A549 (cell line): ENCODE results near the gene CLEC4C. TPM values are rescaled to one million over a fixed set of nuclear protein-coding genes. Genes with fewer than 3 reads are reported as not detected.

ENCODE experiments used
- ATAC-seq, 2 experiments: fragments of 200-7000 bp in 1 of 2; fragments of >200 bp in 1 of 2; cut with Nextera tagmentation in 1 of 2; cut with Tn5 transposase in 1 of 2; 3 replicates each; pipeline versions ENCODE4 v1.8.0 to v1.9.1; 2018 to 2020; ENCODE audit warnings: mild to moderate bottlenecking in 1 of 2, moderate library complexity in 1 of 2
- CTCF ChIA-PET: fragments of 300-600 bp; sonication (Branson Sonifier 250); formaldehyde crosslinking; extraction: SDS; loops from one replicate; lab custom pipeline; 2021; ENCODE audit warnings: antibody characterized with exemption, inconsistent platforms; lab: Yijun Ruan, JAX
- POLR2A ChIA-PET: fragments of 350-600 bp; formaldehyde crosslinking; extraction: SDS; loops from one replicate; lab custom pipeline; 2021; ENCODE audit warnings: antibody characterized with exemption, inconsistent platforms; lab: Yijun Ruan, JAX
- DNase-seq, 2 experiments: peaks; one replicate each; pipeline versions ENCODE4 v3.0.0 to v3.0.0-alpha.2; 2011 to 2016; ENCODE audit warnings: low read depth in 1 of 2, low spot score in 1 of 2
- FAIRE-seq: peaks from 2 replicates; lab custom pipeline; 2011; peaks lifted over from hg19 to GRCh38; lab: Jason Lieb, UNC
- H3K27ac ChIP-seq, 2 experiments: fragments of >200 bp; sonication (Bioruptor Twin); formaldehyde crosslinking; 3 replicates each; pipeline ENCODE4 v1.5.1; 2016 to 2017
- H3K4me1 ChIP-seq: fragments of >200 bp; sonication (Bioruptor Twin); formaldehyde crosslinking; 3 replicates; pipeline ENCODE4 v1.6.1; 2016
- H3K4me2 ChIP-seq: fragments of >200 bp; sonication (Bioruptor Twin); formaldehyde crosslinking; 3 replicates; pipeline ENCODE4 v1.6.1; 2016
- H3K4me3 ChIP-seq: fragments of >200 bp; sonication (Bioruptor Twin); formaldehyde crosslinking; 3 replicates; pipeline ENCODE4 v1.5.1; 2016
- H3K9me3 ChIP-seq: fragments of >200 bp; sonication (Bioruptor Twin); formaldehyde crosslinking; 3 replicates; pipeline ENCODE4 v1.6.1; 2016
- CEBPB ChIP-seq, 2 experiments: fragments of >200 bp in 1 of 2; sonication (Bioruptor Twin) in 1 of 2; formaldehyde crosslinking in 1 of 2; IDR thresholded peaks; 2 replicates each; pipeline ENCODE4 v1.6.1; 2012 to 2016
- EHF ChIP-seq: fragments of 250-450 bp; sonication (Bioruptor Pico); IDR thresholded peaks from 2 replicates; pipeline ENCODE4 v1.5.0; 2020; ENCODE audit warnings: mild to moderate bottlenecking
- EHMT2 ChIP-seq: fragments of 200-600 bp; sonication (generic); IDR thresholded peaks from 2 replicates; pipeline ENCODE4 v1.6.1; 2016; ENCODE audit warnings: antibody characterized with exemption, low read depth, mild to moderate bottlenecking, moderate library complexity
- ELK1 ChIP-seq: fragments of 150-350 bp; IDR thresholded peaks from 2 replicates; pipeline ENCODE4 v1.6.1; 2014; ENCODE audit warnings: low read depth, mild to moderate bottlenecking, low read length
- GATA3 ChIP-seq: IDR thresholded peaks from 2 replicates; pipeline ENCODE4 v1.6.1; 2012; ENCODE audit warnings: borderline replicate concordance
- HDAC2 ChIP-seq: fragments of 200-600 bp; sonication (generic); IDR thresholded peaks from 2 replicates; pipeline ENCODE4 v1.6.1; 2016
- HMGXB4 ChIP-seq: fragments of 250-450 bp; sonication (Bioruptor Pico); IDR thresholded peaks from 2 replicates; pipeline ENCODE4 v1.5.0; 2021; ENCODE audit warnings: mild to moderate bottlenecking, moderate library complexity, borderline replicate concordance
- HOXB13 ChIP-seq: fragments of 250-450 bp; sonication (Bioruptor Pico); IDR thresholded peaks from 2 replicates; pipeline ENCODE4 v1.5.0; 2020; ENCODE audit warnings: low read depth, mild to moderate bottlenecking, moderate library complexity
- HOXB5 ChIP-seq: fragments of 250-450 bp; sonication (Bioruptor Pico); IDR thresholded peaks from 2 replicates; pipeline ENCODE4 v1.5.0; 2020; ENCODE audit warnings: mild to moderate bottlenecking, moderate library complexity
- JUNB ChIP-seq: fragments of >200 bp; sonication (Bioruptor Twin); formaldehyde crosslinking; IDR thresholded peaks from 2 replicates; pipeline ENCODE4 v1.6.1; 2016
- KDM1A ChIP-seq: fragments of 200-600 bp; sonication (generic); IDR thresholded peaks from 2 replicates; pipeline ENCODE4 v1.6.1; 2016; ENCODE audit warnings: low read depth, mild to moderate bottlenecking
- MAFK ChIP-seq: fragments of 450-650 bp; IDR thresholded peaks from 2 replicates; pipeline ENCODE4 v1.6.1; 2014; ENCODE audit not compliant: partially characterized antibody
- NFE2L2 ChIP-seq: fragments of 150-350 bp; conservative IDR thresholded peaks from 2 replicates; pipeline ENCODE4 v1.6.1; 2014; ENCODE audit warnings: low read length
- NPAS2 ChIP-seq: fragments of 250-450 bp; sonication (Bioruptor Pico); IDR thresholded peaks from 2 replicates; pipeline ENCODE4 v1.8.0; 2022; ENCODE audit warnings: mild to moderate bottlenecking, moderate library complexity, borderline replicate concordance
- NR3C1 ChIP-seq: fragments of >200 bp; sonication (Bioruptor Twin); formaldehyde crosslinking; IDR thresholded peaks from 3 replicates; pipeline ENCODE4 v1.6.1; 2017
- PHF8 ChIP-seq: fragments of 200-600 bp; sonication (generic); IDR thresholded peaks from 2 replicates; pipeline ENCODE4 v1.6.1; 2016; ENCODE audit warnings: low read depth, mild to moderate bottlenecking, antibody characterized with exemption, moderate library complexity, borderline replicate concordance
- POLR2A ChIP-seq: IDR thresholded peaks from 2 replicates; pipeline ENCODE4 v1.6.1; 2012; ENCODE audit warnings: mild to moderate bottlenecking, low read length
- RAD21 ChIP-seq, 2 experiments: fragments of >200 bp in 1 of 2; sonication (Bioruptor Twin) in 1 of 2; formaldehyde crosslinking in 1 of 2; IDR thresholded peaks in 1 of 2; conservative IDR thresholded peaks in 1 of 2; 2 replicates in 1 of 2; 3 replicates in 1 of 2; pipeline ENCODE4 v1.6.1; 2012 to 2018; ENCODE audit warnings: inconsistent platforms in 1 of 2
- RARB ChIP-seq: fragments of 250-450 bp; sonication (Bioruptor Pico); IDR thresholded peaks from 2 replicates; pipeline ENCODE4 v1.8.0; 2021; ENCODE audit warnings: mild to moderate bottlenecking, moderate library complexity
- RCOR1 ChIP-seq: fragments of 150-350 bp; IDR thresholded peaks from 2 replicates; pipeline ENCODE4 v1.6.1; 2014; ENCODE audit warnings: antibody characterized with exemption, low read length, low read depth
- SMC3 ChIP-seq: fragments of >200 bp; sonication (Bioruptor Twin); formaldehyde crosslinking; IDR thresholded peaks from 3 replicates; pipeline ENCODE4 v1.6.1; 2018; ENCODE audit warnings: inconsistent platforms
- SREBF2 ChIP-seq: fragments of 450-650 bp; IDR thresholded peaks from 2 replicates; pipeline ENCODE4 v1.6.1; 2014; ENCODE audit warnings: mild to moderate bottlenecking, moderate library complexity
- TFCP2L1 ChIP-seq: fragments of 250-450 bp; sonication (Bioruptor Pico); IDR thresholded peaks from 2 replicates; pipeline ENCODE4 v1.5.0; 2021; ENCODE audit warnings: mild to moderate bottlenecking
- TP53 ChIP-seq: fragments of 250-450 bp; sonication (Bioruptor Pico); IDR thresholded peaks from 2 replicates; pipeline ENCODE4 v1.5.0; 2021; ENCODE audit warnings: mild to moderate bottlenecking, moderate library complexity
- ZFP36 ChIP-seq: fragments of 450-650 bp; IDR thresholded peaks from 2 replicates; pipeline ENCODE4 v1.6.1; 2014; ENCODE audit warnings: borderline replicate concordance; ENCODE audit not compliant: partially characterized antibody
- ZSCAN20 ChIP-seq: fragments of 250-450 bp; sonication (Bioruptor Pico); IDR thresholded peaks from 2 replicates; pipeline ENCODE4 v1.8.0; 2022; ENCODE audit warnings: mild to moderate bottlenecking, moderate library complexity
- WGBS: methylation state at CpG from one replicate; pipeline ENCODE4 v1.1.6; 2017; ENCODE audit errors: missing lambda C conversion rate; 5-methylcytosine and 5-hydroxymethylcytosine counted together
- polyA plus RNA-seq, 4 experiments: library from polyadenylated mRNA; depleted of rRNA in 3 of 4; stranded (reverse); fragments of >200 nt; fragmentation: RNase III in 1 of 4; extraction: RNeasy Plus Mini Kit Qiagen cat#74134 plus additional on column Dnase treatment in 1 of 4; gene quantifications; 2 replicates in 3 of 4; 3 replicates in 1 of 4; pipeline ENCODE4 v1.2.3, GENCODE V29; 2011 to 2017
- TF ChIP-seq, protein P1 (sequence below): fragments of >200 bp; sonication (Bioruptor Twin); formaldehyde crosslinking; IDR thresholded peaks from 3 replicates; pipeline ENCODE4 v1.5.1; 2016
- TF ChIP-seq, protein P2 (sequence below): fragments of 250-450 bp; sonication (Bioruptor Pico); IDR thresholded peaks from 2 replicates; pipeline ENCODE4 v1.5.0; 2020; ENCODE audit warnings: low read depth, mild to moderate bottlenecking, moderate library complexity
- TF ChIP-seq, protein P3 (sequence below): IDR thresholded peaks from 2 replicates; pipeline ENCODE4 v1.6.1; 2012; ENCODE audit warnings: low read depth, borderline replicate concordance

CLEC4C gene
- polyA plus RNA-seq, 2 of the 4 experiments (the other 2 are of a cell fraction) = not detected

GRCh38 chr12:7716381-7716780, 30.8 kb downstream of the CLEC4C start:
- H3K4me2 ChIP-seq = no peak overlapping the region
- no peak overlapping the region for H3K27ac ChIP-seq
- TF ChIP-seq CEBPB (IDR thresholded peaks at IDR 0.05) = no peak
- no peak for TF ChIP-seq PHF8
- no peak for TF ChIP-seq RARB (CRISPR knock-in tag)
- TF ChIP-seq, protein P1, sequence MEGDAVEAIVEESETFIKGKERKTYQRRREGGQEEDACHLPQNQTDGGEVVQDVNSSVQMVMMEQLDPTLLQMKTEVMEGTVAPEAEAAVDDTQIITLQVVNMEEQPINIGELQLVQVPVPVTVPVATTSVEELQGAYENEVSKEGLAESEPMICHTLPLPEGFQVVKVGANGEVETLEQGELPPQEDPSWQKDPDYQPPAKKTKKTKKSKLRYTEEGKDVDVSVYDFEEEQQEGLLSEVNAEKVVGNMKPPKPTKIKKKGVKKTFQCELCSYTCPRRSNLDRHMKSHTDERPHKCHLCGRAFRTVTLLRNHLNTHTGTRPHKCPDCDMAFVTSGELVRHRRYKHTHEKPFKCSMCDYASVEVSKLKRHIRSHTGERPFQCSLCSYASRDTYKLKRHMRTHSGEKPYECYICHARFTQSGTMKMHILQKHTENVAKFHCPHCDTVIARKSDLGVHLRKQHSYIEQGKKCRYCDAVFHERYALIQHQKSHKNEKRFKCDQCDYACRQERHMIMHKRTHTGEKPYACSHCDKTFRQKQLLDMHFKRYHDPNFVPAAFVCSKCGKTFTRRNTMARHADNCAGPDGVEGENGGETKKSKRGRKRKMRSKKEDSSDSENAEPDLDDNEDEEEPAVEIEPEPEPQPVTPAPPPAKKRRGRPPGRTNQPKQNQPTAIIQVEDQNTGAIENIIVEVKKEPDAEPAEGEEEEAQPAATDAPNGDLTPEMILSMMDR = peak; percentile 47
- no peak for TF ChIP-seq JUNB
- TF ChIP-seq NR3C1 = no peak
- TF ChIP-seq, protein P2, sequence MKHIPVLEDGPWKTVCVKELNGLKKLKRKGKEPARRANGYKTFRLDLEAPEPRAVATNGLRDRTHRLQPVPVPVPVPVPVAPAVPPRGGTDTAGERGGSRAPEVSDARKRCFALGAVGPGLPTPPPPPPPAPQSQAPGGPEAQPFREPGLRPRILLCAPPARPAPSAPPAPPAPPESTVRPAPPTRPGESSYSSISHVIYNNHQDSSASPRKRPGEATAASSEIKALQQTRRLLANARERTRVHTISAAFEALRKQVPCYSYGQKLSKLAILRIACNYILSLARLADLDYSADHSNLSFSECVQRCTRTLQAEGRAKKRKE (CRISPR knock-in tag) = no peak
- no peak for TF ChIP-seq GATA3
- peak; percentile 43 to 45; a peak in 4 of 5 replicates for TF ChIP-seq RAD21 (conservative IDR thresholded peaks at IDR 0.05 in 1 of 2, IDR thresholded peaks at IDR 0.05 in 1 of 2)
- TF ChIP-seq RCOR1 = no peak
- TF ChIP-seq EHF = no peak
- TF ChIP-seq POLR2A = no peak
- no peak for TF ChIP-seq ZFP36
- TF ChIP-seq SMC3 = peak; percentile 14; the same call in 1 of the 3 replicates
- no peak for TF ChIP-seq TP53 (CRISPR knock-in tag)
- TF ChIP-seq HDAC2 = no peak
- no peak for TF ChIP-seq HMGXB4
- no peak for TF ChIP-seq HOXB13 (CRISPR knock-in tag)
- CTCF ChIA-PET = interaction anchor here (0.6 to 1.8 kb wide), 11 partner anchors 10 to 278 kb away, joined by 3 to 7 read pairs (median 3); no protein-coding TSS in a partner anchor
- POLR2A ChIA-PET = no interaction called here
- FAIRE-seq = no peak
- WGBS = 1% methylated on average over 5 of the region's 5 CpGs
- H3K4me1 ChIP-seq = no peaks in the 10 kb centered on the region
- no peaks in the 10 kb centered on the region for H3K9me3 ChIP-seq
- peak; percentile 38 to 43 for DNase-seq
- H3K4me3 ChIP-seq = no peak overlapping the region
- ATAC-seq = peak; percentile 84 to 85

DNA sequence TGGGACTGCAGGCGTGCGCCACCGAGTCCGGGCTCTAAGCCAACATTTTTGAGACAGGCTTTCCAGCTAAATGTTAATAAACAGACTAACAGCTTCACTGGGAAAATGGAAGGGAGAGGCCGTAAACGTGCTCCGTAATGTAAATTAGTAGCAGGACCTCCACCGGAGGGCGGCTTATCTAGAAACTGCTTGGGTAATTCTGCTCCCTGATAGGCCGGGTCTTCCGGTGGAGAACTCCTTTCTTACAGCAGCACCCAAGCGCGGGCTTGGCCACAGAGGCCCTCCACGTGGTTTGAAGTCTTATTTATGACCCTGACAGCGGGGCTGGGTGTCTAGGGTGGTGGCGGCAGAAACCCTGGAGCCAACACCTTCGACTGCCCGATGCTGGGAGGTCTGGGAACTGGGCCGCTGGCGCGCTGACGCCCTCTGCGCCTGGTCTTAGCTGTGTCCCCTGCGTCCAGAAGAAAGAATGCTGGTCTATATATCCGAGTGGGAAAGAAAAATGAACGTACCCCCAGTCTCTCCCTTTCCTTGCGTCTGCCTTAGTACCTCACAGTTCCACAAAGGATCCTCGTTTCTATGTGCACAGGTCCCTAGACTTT, 34.2 kb downstream of the CLEC4C start:
- no peak for TF ChIP-seq ZSCAN20 (CRISPR knock-in tag)
- TF ChIP-seq SREBF2 = no peak
- Histone ChIP-seq H3K27ac (no peak overlapping the region), H3K4me2 (no peak overlapping the region), H3K4me1 (no peaks in the 10 kb centered on the region), H3K4me3 (no peak overlapping the region), H3K9me3 (no peaks in the 10 kb centered on the region)
- FAIRE-seq (no peak), ATAC-seq (no peak), DNase-seq (no peak)
- CTCF ChIA-PET = no interaction called here
- 74% methylated on average over 28 of the region's 28 CpGs for WGBS
- POLR2A ChIA-PET = no interaction called here

DNA sequence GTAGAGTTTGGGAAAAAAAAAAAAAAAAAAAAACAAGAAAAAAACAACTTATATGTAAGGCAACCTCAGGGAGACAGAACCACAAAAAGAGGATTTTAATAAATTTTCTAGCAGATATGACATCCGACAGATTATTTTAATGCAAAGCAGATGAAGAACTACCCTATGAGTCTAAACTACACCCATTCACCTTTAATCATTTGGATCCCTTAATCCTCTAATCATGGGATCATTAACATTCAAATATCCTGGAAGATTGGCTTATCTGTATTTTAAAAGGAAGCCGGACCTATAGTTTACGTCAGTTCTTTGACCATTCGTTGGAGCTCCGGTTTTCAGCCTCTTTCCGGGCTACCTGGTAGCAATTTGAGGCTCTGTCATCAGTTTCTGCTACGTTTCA, 36.0 kb downstream of the CLEC4C start, which contains the start of gene DPPA3:
Gene DPPA3, plus strand, starts transcription at position 301 of the 400 bp plus-strand sequence. CDS start 138 bp downstream, outside the sequence.
- Histone ChIP-seq H3K4me3 (no peak within 1 kb of the TSS), H3K9me3 (no peaks in the 10 kb centered on the region), H3K4me1 (no peaks in the 10 kb centered on the region), H3K4me2 (no peak within 1 kb of the TSS), H3K27ac (no peak within 1 kb of the TSS)
- peak; percentile 49 for FAIRE-seq
- no peak for TF ChIP-seq NFE2L2
- TF ChIP-seq PHF8 = no peak
- TF ChIP-seq RAD21 (conservative IDR thresholded peaks at IDR 0.05 in 1 of 2, IDR thresholded peaks at IDR 0.05 in 1 of 2) = no peak
- no peak for TF ChIP-seq JUNB
- TF ChIP-seq HOXB5 = no peak
- no peak for TF ChIP-seq KDM1A
- no peak for TF ChIP-seq ELK1
- TF ChIP-seq NPAS2 (CRISPR knock-in tag) = no peak
- no peak for TF ChIP-seq TFCP2L1 (CRISPR knock-in tag)
- TF ChIP-seq EHMT2 = no peak
- no peak for TF ChIP-seq MAFK
- TF ChIP-seq, protein P3, sequence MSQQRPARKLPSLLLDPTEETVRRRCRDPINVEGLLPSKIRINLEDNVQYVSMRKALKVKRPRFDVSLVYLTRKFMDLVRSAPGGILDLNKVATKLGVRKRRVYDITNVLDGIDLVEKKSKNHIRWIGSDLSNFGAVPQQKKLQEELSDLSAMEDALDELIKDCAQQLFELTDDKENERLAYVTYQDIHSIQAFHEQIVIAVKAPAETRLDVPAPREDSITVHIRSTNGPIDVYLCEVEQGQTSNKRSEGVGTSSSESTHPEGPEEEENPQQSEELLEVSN = no peak
- 46% methylated on average over 7 of the region's 7 CpGs for WGBS
- POLR2A ChIA-PET = no interaction called here
- CTCF ChIA-PET = no interaction called here
- DNase-seq = no peak
- ATAC-seq = no peak
